ENCODE results near the gene ARFGEF2.

- TF ChIP-seq SUZ12 (IDR thresholded peaks at IDR 0.05; ENCODE audit: extremely low read depth, insufficient read depth, insufficient read length) (no peak), ZNF274 (IDR thresholded peaks at IDR 0.05; ENCODE audit: low read depth, low read length) (no peak), YY1 (IDR thresholded peaks at IDR 0.05; ENCODE audit: insufficient read depth, insufficient read length) (no peak)
Measured at GRCh38 chr20:48906221-48906877, 15.2 kb upstream of the ARFGEF2 start.
